Mammary epithelial cell (primary cell): ENCODE results near the gene BATF.

Source experiments
- EZH2 ChIP-seq: IDR thresholded peaks from 2 replicates; pipeline ENCODE4 v1.6.1; 2012; ENCODE audit warnings: low read length, inconsistent platforms, borderline replicate concordance
- TF ChIP-seq, protein P1 (sequence below), 2 donors: IDR thresholded peaks in 1 of 2; conservative IDR thresholded peaks in 1 of 2; 2 replicates each; pipeline ENCODE4 v1.5.1; 2011 to 2012; ENCODE audit warnings: inconsistent platforms in 2 of 2, low read length in 2 of 2, mild to moderate bottlenecking in 2 of 2, control low read depth in 1 of 2, low read depth in 1 of 2; ENCODE audit not compliant: insufficient read depth in 1 of 2; ENCODE audit errors: extremely low read depth in 1 of 2

DNA sequence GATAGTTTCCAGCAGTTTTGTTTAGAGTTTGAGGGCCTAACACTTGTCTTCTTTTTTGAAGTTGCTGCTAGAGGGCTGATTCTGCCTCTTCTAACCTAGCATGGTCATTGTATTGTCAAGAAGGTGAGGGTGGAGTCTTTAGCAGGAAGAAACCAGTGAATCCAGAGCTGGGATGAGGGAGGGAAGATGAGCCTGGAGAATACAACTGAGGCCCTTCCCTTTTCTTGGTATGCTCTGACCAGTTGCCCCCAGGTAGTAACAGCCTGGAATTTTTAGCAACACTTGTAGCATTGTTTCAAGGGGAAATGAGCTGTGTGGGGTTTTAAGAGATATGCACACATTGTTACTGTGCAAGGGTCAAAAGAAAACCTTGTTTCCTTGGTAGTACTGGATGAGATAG lies 65.1 kb downstream of the BATF start:
- TF ChIP-seq, protein P1, sequence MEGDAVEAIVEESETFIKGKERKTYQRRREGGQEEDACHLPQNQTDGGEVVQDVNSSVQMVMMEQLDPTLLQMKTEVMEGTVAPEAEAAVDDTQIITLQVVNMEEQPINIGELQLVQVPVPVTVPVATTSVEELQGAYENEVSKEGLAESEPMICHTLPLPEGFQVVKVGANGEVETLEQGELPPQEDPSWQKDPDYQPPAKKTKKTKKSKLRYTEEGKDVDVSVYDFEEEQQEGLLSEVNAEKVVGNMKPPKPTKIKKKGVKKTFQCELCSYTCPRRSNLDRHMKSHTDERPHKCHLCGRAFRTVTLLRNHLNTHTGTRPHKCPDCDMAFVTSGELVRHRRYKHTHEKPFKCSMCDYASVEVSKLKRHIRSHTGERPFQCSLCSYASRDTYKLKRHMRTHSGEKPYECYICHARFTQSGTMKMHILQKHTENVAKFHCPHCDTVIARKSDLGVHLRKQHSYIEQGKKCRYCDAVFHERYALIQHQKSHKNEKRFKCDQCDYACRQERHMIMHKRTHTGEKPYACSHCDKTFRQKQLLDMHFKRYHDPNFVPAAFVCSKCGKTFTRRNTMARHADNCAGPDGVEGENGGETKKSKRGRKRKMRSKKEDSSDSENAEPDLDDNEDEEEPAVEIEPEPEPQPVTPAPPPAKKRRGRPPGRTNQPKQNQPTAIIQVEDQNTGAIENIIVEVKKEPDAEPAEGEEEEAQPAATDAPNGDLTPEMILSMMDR (conservative IDR thresholded peaks at IDR 0.05 in 1 of 2, IDR thresholded peaks at IDR 0.05 in 1 of 2; ENCODE audit: extremely low read depth in 1 of 2, insufficient read depth in 1 of 2, low read depth in 1 of 2, low read length in 2 of 2), result no peak
- TF ChIP-seq EZH2, result no peak
